ENCODE results near the gene HUNK. TPM values are rescaled to one million over a fixed set of nuclear protein-coding genes. Genes with fewer than 3 reads are reported as not detected.

Gene HUNK
- polyA plus RNA-seq, 12 donors: 5.1 to 23.8 (median 7.6) TPM; not detected in 1

DNA sequence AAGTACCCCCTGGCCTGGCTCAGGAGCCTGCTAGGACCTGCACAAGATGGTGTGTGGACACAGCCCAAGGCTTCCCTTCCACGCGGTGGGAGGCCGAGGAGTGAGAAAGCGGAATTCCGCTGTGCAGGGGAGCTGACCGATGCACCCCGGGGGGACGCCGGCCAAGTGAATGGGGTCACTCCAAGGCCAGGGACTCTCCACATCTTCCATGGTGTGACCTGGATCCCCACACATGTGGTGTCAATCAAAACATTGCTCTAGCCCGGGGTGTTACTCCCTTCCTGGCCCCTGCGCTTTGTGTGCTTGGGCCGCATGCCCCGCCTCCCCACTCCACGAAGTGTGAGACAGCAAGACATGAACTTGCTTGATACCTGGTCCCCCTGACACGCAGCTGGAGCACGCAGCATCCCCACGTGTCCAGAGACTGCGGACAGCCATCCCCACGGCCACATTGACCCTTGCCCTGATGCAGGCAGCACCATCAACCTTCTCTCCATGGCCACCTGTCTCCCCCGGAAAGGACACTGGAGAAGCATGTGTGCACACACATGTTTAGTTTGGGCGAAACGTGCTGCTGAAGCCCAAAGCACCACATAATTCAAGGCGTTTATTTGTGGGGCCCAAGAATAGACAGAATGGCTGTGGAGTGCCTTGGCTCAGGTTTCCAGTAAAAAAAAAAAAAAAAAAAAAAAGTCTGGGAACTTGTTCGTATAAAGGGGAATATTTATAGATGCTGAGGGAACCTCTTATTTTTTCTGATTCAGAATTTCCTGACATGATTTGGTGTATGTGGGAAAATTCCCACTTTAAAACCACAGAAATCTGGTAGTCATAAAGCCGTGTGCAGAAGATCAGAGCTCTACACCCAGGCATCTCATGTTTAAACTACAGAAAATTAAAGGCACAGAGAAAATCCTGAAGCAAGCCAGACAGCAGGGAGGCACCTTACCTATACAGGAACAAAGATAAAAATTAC is 171.7 kb downstream of the HUNK start:
- DNase-seq: no peak

DNA sequence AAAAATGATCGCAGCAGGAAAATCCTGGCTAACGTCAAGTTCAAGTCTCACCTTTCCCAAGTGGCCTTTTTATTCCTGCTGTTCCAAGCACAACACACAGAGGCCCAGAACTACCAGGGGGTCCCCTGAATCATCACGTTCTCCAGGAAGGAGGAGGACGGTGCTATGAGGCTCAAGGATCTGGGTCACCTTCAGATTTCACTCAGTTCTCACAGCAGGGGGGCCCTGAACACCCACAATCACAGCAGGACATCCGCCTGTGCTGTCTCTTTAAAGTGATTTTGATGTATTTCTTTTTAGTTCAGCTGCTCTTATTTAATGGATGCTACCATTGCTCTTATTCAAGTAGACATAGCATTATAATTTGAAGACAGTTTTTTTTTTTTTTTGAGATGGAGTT is 173.4 kb downstream of the HUNK start:
- DNase-seq: no peak

DNA sequence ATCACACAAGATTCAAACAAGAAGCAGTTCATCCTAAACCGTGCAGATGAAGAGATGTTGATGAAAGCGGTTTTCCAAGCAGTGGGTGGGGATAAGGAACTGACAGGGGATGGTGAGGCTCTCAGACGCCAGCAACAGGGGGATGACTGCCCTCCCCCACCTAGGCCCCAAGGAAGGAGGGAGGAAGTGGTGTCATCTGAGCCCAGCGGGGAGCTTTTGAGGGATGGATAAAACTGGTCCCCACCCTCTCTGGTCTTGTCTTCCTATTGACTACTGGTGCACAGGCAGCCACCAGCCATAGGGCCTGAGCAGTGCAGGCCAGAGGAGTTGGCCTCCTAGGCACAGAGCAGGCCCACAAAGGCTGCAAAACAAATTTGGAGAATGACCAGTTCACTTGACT is 175.5 kb downstream of the HUNK start:
- DNase-seq: no peak

Other genes with a start within 250 kb of the HUNK start
- gene SOD1, start 213.3 kb upstream of the HUNK start, polyA plus RNA-seq (ENCODE audit: insufficient read length in 12 of 12): 100 to 1,000 TPM in 11 of 12 donors, not detected in 1; 106 to 158 (median 133) TPM
- 10 to 100 TPM in 11 of 12 donors, not detected in 1; 21.5 to 47.6 (median 24.4) TPM for gene SCAF4, start 140.9 kb upstream of the HUNK start, polyA plus RNA-seq (ENCODE audit: insufficient read length in 12 of 12)

Measured in muscle of arm (tissue), 12 donors.